Lung (tissue), 12 donors: ENCODE results near the gene CDC42SE2. TPM values are rescaled to one million over a fixed set of nuclear protein-coding genes. Genes with fewer than 3 reads are reported as not detected.

Experiments
- ATAC-seq: fragments of 200-7000 bp; cut with Tn5 transposase; one replicate; pipeline ENCODE4 v1.9.1; 2020; ENCODE audit warnings: moderate number of reproducible peaks; ENCODE audit not compliant: insufficient read depth, low FRiP score
- DNase-seq, 3 donors: peaks; one replicate each; pipeline ENCODE4 v3.0.0-alpha.2; 2013 to 2017
- H3K27ac ChIP-seq, 2 donors: one replicate each; pipeline ENCODE4 v1.5.1; 2013; ENCODE audit warnings: mild to moderate bottlenecking in 2 of 2, moderate library complexity in 2 of 2, control low read depth in 1 of 2, inconsistent platforms in 1 of 2, low read depth in 1 of 2, low read length in 1 of 2
- H3K27me3 ChIP-seq, 3 donors: one replicate each; pipeline ENCODE4 v1.5.1; 2013; ENCODE audit warnings: low read length in 2 of 3; ENCODE audit not compliant: control insufficient read depth in 3 of 3, insufficient read depth in 3 of 3
- H3K36me3 ChIP-seq, 4 donors: one replicate each; pipeline ENCODE4 v1.5.1; 2013; ENCODE audit warnings: low read length in 4 of 4, mild to moderate bottlenecking in 1 of 4, moderate library complexity in 1 of 4; ENCODE audit not compliant: control insufficient read depth in 4 of 4, insufficient read depth in 4 of 4
- H3K4me1 ChIP-seq, 5 donors: one replicate each; pipeline ENCODE4 v1.5.1; 2013; ENCODE audit warnings: low read length in 5 of 5, mild to moderate bottlenecking in 2 of 5, moderate library complexity in 1 of 5; ENCODE audit not compliant: control insufficient read depth in 5 of 5, insufficient read depth in 5 of 5
- H3K4me3 ChIP-seq: one replicate; pipeline ENCODE4 v1.5.1; 2013; ENCODE audit warnings: mild to moderate bottlenecking, control low read depth, moderate library complexity
- H3K9ac ChIP-seq, 2 donors: one replicate each; pipeline ENCODE4 v1.5.1; 2013; ENCODE audit warnings: low read length in 2 of 2, control low read depth in 1 of 2; ENCODE audit not compliant: insufficient read depth in 1 of 2
- H3K9me3 ChIP-seq, 4 donors: one replicate each; pipeline ENCODE4 v1.5.1; 2013; ENCODE audit warnings: low read length in 3 of 4, mild to moderate bottlenecking in 1 of 4, moderate library complexity in 1 of 4; ENCODE audit not compliant: control insufficient read depth in 4 of 4, insufficient read depth in 3 of 4
- CTCF ChIP-seq: IDR thresholded peaks from 2 replicates; pipeline ENCODE4 v1.5.1; 2012; ENCODE audit warnings: mild to moderate bottlenecking; ENCODE audit errors: control extremely low read depth, extremely low read depth
- WGBS, 2 donors: extraction: QIAGEN DNeasy Blood & Tissue Kit; methylation state at CpG; one replicate each; pipeline ENCODE4 v1.1.7; 2013; 5-methylcytosine and 5-hydroxymethylcytosine counted together
- polyA plus RNA-seq, 2 donors: library from polyadenylated mRNA; stranded (reverse); fragments of 200-250 nt; gene quantifications; one replicate each; pipeline ENCODE4 v1.2.1, GENCODE V29; 2013
- total RNA-seq, 2 donors: library from RNA; depleted of rRNA in 1 of 2; stranded (reverse); fragments of >200 nt in 1 of 2; gene quantifications; one replicate each; pipeline ENCODE4 v1.2.1, GENCODE V29; 2014 to 2021
- donor health status: control.
- donor health status: control.
- donor health status: Bipolar disorder and iron deficiency.
- donor health status: healthy.
- donor health status: DM: yes; HTN: yes; CAD: no.

Gene CDC42SE2
- total and polyA plus RNA-seq, 4 donors: 18.1 to 58.9 (median 28.4) TPM

GRCh38 chr5:131280417-131280816 lies 16.6 kb downstream of the CDC42SE2 start:
- Histone ChIP-seq H3K27me3 (no peaks in the 10 kb centered on the region), H3K9ac (no peak overlapping the region), H3K9me3 (no peaks in the 10 kb centered on the region), H3K36me3 (peaks cover 0 to 1% (median 0%) of the 10 kb centered on the region in 4 donors), H3K4me3 (no peak overlapping the region), H3K27ac (no peak overlapping the region), H3K4me1 (peaks cover 0 to 5% (median 3%) of the 10 kb centered on the region in 5 donors)
- 63 to 73% methylated on average over 3 of the region's 3 CpGs for WGBS, 2 donors
- DNase-seq: peak in 1 of 3 donors; percentile 36
- no peak for TF ChIP-seq CTCF
- ATAC-seq: no peak

- ATAC-seq (no peak), DNase-seq (no peak)
- Histone ChIP-seq H3K9ac (no peak overlapping the region), H3K9me3 (no peaks in the 10 kb centered on the region), H3K4me3 (no peak overlapping the region), H3K36me3 (peaks cover 0 to 1% (median 0%) of the 10 kb centered on the region in 4 donors), H3K27me3 (no peaks in the 10 kb centered on the region), H3K27ac (no peak overlapping the region), H3K4me1 (peaks cover 0 to 5% (median 4%) of the 10 kb centered on the region in 5 donors)
- no peak for TF ChIP-seq CTCF
- WGBS, 2 donors: 50 to 60% methylated on average over 5 of the region's 5 CpGs
Measured at GRCh38 chr5:131281133-131281867, 17.4 kb downstream of the CDC42SE2 start.

- Histone ChIP-seq H3K27ac (no peak overlapping the region), H3K27me3 (no peaks in the 10 kb centered on the region), H3K9ac (no peak overlapping the region), H3K4me1 (peaks cover 0 to 5% (median 4%) of the 10 kb centered on the region in 5 donors), H3K36me3 (peaks cover 0 to 1% (median 0%) of the 10 kb centered on the region in 4 donors), H3K4me3 (no peak overlapping the region), H3K9me3 (no peaks in the 10 kb centered on the region)
- TF ChIP-seq CTCF: no peak
- ATAC-seq (no peak), DNase-seq (no peak)
- WGBS, 2 donors: 41 to 58% methylated on average over 2 of the region's 2 CpGs
Measured at GRCh38 chr5:131281868-131282234, 18.0 kb downstream of the CDC42SE2 start.

GRCh38 chr5:131282235-131282634 lies 18.4 kb downstream of the CDC42SE2 start:
- Histone ChIP-seq H3K36me3 (peaks cover 0 to 1% (median 0%) of the 10 kb centered on the region in 4 donors), H3K4me3 (no peak overlapping the region), H3K9me3 (no peaks in the 10 kb centered on the region), H3K27me3 (no peaks in the 10 kb centered on the region), H3K27ac (no peak overlapping the region), H3K4me1 (peaks cover 0 to 5% (median 4%) of the 10 kb centered on the region in 5 donors), H3K9ac (no peak overlapping the region)
- 60 to 66% methylated on average over 2 of the region's 2 CpGs for WGBS, 2 donors
- ATAC-seq (no peak), DNase-seq (no peak)
- TF ChIP-seq CTCF: no peak
